Daoy (cell line): ENCODE data around the gene RPS6KC1. TPM values are rescaled to one million over a fixed set of nuclear protein-coding genes. Genes with fewer than 3 reads are reported as not detected.

ENCODE experiments used
- DNase-seq: peaks from one replicate; pipeline ENCODE4 v3.0.0-alpha.2; 2015; ENCODE audit warnings: low read depth
- total RNA-seq: library from RNA; depleted of rRNA; stranded (reverse); fragments of >200 nt; shearing (Covaris generic); gene quantifications from 2 replicates; pipeline ENCODE4 v1.2.3, GENCODE V29; 2014

Gene RPS6KC1
- total RNA-seq, 1 experiment from 2014 or later, result 17.0 TPM

- DNase-seq, result peak; percentile 5
These were observed 180.8 kb downstream of the RPS6KC1 start for GRCh38 chr1:213231795-213232231.

GRCh38 chr1:213242883-213243282 lies 191.8 kb downstream of the RPS6KC1 start:
- no peak for DNase-seq

- peak; percentile 35 for DNase-seq
These were observed 193.6 kb downstream of the RPS6KC1 start for GRCh38 chr1:213244664-213245091.

- no peak for DNase-seq
These were observed 194.3 kb downstream of the RPS6KC1 start for GRCh38 chr1:213245260-213245910.

GRCh38 chr1:213247038-213247437 lies 196.0 kb downstream of the RPS6KC1 start:
- no peak for DNase-seq

- DNase-seq, result no peak
These were observed 198.4 kb downstream of the RPS6KC1 start for GRCh38 chr1:213249395-213249794.

GRCh38 chr1:213250041-213250440 lies 199.0 kb downstream of the RPS6KC1 start:
- DNase-seq, result no peak

- no peak for DNase-seq
These were observed 199.4 kb downstream of the RPS6KC1 start for GRCh38 chr1:213250446-213250845.

- DNase-seq, result no peak
These were observed 200.9 kb downstream of the RPS6KC1 start for GRCh38 chr1:213251972-213252371.

GRCh38 chr1:213256438-213257087 lies 205.5 kb downstream of the RPS6KC1 start:
- DNase-seq, result no peak

- DNase-seq, result no peak
These were observed 209.5 kb downstream of the RPS6KC1 start for GRCh38 chr1:213260311-213261075.

GRCh38 chr1:213264531-213264930 lies 213.5 kb downstream of the RPS6KC1 start:
- no peak for DNase-seq

- DNase-seq, result no peak
These were observed 216.1 kb downstream of the RPS6KC1 start for GRCh38 chr1:213266983-213267772.

GRCh38 chr1:213268221-213268620 lies 217.2 kb downstream of the RPS6KC1 start:
- DNase-seq, result no peak

GRCh38 chr1:213269829-213270228 lies 218.8 kb downstream of the RPS6KC1 start:
- no peak for DNase-seq

- DNase-seq, result no peak
These were observed 222.5 kb downstream of the RPS6KC1 start for GRCh38 chr1:213273546-213273945.

- no peak for DNase-seq
These were observed 223.1 kb downstream of the RPS6KC1 start for GRCh38 chr1:213274140-213274539.

GRCh38 chr1:213275293-213275692 lies 224.3 kb downstream of the RPS6KC1 start:
- no peak for DNase-seq

GRCh38 chr1:213276236-213276635 lies 225.2 kb downstream of the RPS6KC1 start:
- DNase-seq, result no peak

- DNase-seq, result no peak
These were observed 226.0 kb downstream of the RPS6KC1 start for GRCh38 chr1:213277036-213277435.

GRCh38 chr1:213279410-213279809 lies 228.4 kb downstream of the RPS6KC1 start:
- no peak for DNase-seq
